BJ (cell line): Measurements from ENCODE around the gene MRPS10. TPM values are rescaled to one million over a fixed set of nuclear protein-coding genes. Genes with fewer than 3 reads are reported as not detected.

ENCODE experiments used
- CTCF ChIA-PET: fragments of 350-600 bp; formaldehyde crosslinking; extraction: SDS; loops from one replicate; lab custom pipeline; 2021; ENCODE audit warnings: antibody characterized with exemption, inconsistent platforms; lab: Yijun Ruan, JAX
- POLR2A ChIA-PET: fragments of 300-600 bp; sonication (Branson Sonifier 250); formaldehyde crosslinking; extraction: SDS; loops from one replicate; lab custom pipeline; 2021; ENCODE audit warnings: antibody characterized with exemption; lab: Charles Lee
- DNase-seq: peaks from one replicate; pipeline ENCODE4 v3.0.0-alpha.2; 2011; ENCODE audit warnings: low read depth
- H3K27me3 ChIP-seq: 2 replicates; pipeline ENCODE4 v1.6.0; 2011; ENCODE audit warnings: low read length; ENCODE audit not compliant: control insufficient read depth, insufficient read depth
- H3K36me3 ChIP-seq: 2 replicates; pipeline ENCODE4 v1.5.1; 2011; ENCODE audit warnings: low read length; ENCODE audit not compliant: control insufficient read depth, insufficient read depth
- H3K4me3 ChIP-seq: 2 replicates; pipeline ENCODE4 v1.5.1; 2011; ENCODE audit warnings: low read depth, mild to moderate bottlenecking, control low read depth, low read length
- polyA minus RNA-seq: library from RNA; depleted of rRNA, polyadenylated mRNA; stranded (reverse); fragments of >200 nt; gene quantifications from 2 replicates; pipeline ENCODE4 v1.2.3, GENCODE V29; 2011; rRNA and poly(A)+ RNA removed
- polyA plus RNA-seq: library from polyadenylated mRNA; depleted of rRNA; stranded (reverse); fragments of >200 nt; gene quantifications from 2 replicates; pipeline ENCODE4 v1.2.3, GENCODE V29; 2011; rRNA removed
- TF ChIP-seq, protein P1 (sequence below): IDR thresholded peaks from 2 replicates; pipeline ENCODE4 v1.5.1; 2011; ENCODE audit warnings: low read depth, mild to moderate bottlenecking, control low read depth, inconsistent platforms, low read length, moderate library complexity; ENCODE audit not compliant: insufficient read depth

MRPS10 gene
- polyA plus RNA-seq (26.4 and 43.3 TPM in 2 replicates), polyA minus RNA-seq (6.0 and 7.4 TPM in 2 replicates)

DNA sequence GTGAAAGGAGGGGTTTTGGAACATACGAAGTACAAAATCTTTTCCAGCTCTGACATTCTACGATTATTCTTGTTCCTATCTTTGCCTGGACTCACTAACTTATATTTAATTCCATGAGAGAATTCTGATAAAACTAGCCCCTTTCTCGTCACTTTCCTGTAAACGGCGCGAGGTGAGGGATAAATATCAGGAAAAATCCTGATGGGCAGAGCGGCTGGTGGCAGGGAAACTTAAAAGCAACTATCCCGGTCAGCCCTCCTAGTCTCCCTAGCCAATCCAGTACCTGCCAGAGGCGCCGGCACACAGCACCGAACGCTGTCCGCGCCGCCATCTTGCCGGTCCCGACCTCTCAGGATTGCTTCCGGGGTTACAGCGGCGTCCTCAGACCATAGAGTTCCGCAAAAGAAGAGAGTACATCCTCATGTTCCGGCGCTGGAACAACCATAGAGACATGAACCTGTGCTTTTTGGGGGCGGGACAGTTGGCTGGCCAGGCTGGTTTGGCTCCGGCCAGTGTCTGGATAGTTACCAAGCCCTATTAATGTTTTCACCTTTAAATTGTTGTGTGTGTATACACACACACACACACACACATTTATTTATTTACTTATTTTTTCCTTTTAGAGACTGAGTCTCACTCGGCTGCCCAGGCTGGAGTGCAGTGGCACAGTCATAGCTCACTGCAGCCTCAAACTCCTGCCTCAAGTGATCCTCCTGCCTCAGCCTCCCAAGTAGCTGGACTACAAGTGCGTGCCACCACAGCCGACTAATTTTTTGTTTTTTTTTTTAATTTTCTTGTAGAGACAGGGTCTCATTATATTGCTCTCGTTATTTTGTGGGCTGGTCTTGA lies at the start of gene MRPS10:
Gene MRPS10, minus strand, starts transcription at position 343 of the 849 bp plus-strand sequence. Its CDS starts 12 bp downstream, at position 331.
- ChIA-PET POLR2A (interaction anchor here (0.6 kb wide), 1 partner anchor 330 kb away, joined by 3 read pairs; no protein-coding TSS in a partner anchor), CTCF (interaction anchor here (0.6 to 4.9 kb wide), 4 partner anchors 8 to 330 kb away, joined by 3 to 49 read pairs (median 3); no protein-coding TSS in a partner anchor)

DNA sequence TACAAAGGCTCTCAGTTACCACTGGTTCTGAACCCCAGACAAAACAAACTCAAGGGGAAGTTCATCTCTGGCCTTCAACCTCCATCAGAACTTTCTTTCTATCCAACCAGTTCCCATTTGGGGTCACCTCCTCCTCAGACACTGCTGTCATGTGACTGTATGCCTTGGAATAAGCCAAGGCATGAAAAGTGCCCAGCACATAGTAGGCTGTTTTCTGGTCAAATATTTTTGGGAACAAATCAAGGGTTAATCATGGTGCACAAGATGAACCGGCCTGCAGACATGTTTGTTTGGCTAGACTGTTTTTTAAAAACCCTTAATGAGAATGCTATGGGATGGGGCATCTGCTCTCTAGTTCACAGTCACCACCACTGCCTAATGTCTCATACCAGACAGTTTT lies 48.9 kb upstream of the MRPS10 start:
- TF ChIP-seq, protein P1, sequence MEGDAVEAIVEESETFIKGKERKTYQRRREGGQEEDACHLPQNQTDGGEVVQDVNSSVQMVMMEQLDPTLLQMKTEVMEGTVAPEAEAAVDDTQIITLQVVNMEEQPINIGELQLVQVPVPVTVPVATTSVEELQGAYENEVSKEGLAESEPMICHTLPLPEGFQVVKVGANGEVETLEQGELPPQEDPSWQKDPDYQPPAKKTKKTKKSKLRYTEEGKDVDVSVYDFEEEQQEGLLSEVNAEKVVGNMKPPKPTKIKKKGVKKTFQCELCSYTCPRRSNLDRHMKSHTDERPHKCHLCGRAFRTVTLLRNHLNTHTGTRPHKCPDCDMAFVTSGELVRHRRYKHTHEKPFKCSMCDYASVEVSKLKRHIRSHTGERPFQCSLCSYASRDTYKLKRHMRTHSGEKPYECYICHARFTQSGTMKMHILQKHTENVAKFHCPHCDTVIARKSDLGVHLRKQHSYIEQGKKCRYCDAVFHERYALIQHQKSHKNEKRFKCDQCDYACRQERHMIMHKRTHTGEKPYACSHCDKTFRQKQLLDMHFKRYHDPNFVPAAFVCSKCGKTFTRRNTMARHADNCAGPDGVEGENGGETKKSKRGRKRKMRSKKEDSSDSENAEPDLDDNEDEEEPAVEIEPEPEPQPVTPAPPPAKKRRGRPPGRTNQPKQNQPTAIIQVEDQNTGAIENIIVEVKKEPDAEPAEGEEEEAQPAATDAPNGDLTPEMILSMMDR: no peak
- CTCF ChIA-PET: interaction anchor here (2.5 kb wide), 1 partner anchor 281 kb away, joined by 7 read pairs; no protein-coding TSS in a partner anchor
- POLR2A ChIA-PET: no interaction called here
- Histone ChIP-seq H3K4me3 (no peak overlapping the region), H3K36me3 (peaks cover 15% of the 10 kb centered on the region), H3K27me3 (no peaks in the 10 kb centered on the region)
- DNase-seq: no peak

More for the DNA sequence above, at the start of gene MRPS10:
- TF ChIP-seq, protein P1: no peak
- DNase-seq: peak; percentile 57
- peak within 1 kb of the TSS; percentile 83 for H3K4me3 ChIP-seq
- peaks cover 2% of the 10 kb centered on the region for H3K36me3 ChIP-seq
- H3K27me3 ChIP-seq: no peaks in the 10 kb centered on the region

DNA sequence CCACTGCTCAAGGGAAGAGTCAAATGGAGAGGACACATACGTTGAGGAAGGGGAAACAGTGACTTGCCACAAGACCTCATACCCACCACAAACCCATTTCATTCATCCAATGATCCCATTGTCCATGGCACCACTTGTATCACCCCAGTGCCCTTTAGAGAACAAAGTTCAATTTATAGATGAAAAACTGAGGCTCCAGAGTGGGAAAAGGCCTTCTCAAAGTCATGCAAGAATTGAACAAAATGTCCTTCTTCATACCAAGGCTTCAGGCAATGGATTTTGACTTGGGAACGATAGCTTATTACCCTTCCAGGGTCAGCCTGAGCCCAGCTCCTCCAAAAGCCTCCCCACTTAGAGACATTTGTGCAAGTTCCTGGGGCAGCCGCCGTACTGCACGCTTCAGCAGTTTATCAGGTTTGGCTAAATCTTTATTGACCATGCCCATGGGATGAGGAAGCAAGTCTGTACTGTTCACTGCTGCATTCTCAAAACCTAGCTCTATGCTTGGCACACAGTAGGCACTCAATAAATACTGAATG lies 47.3 kb upstream of the MRPS10 start:
- peaks cover 15% of the 10 kb centered on the region for H3K36me3 ChIP-seq
- TF ChIP-seq, protein P1: no peak
- CTCF ChIA-PET: interaction anchor here (1.2 kb wide), 1 partner anchor 267 kb away, joined by 3 read pairs; no protein-coding TSS in a partner anchor
- DNase-seq: no peak
- H3K4me3 ChIP-seq: no peak overlapping the region
- POLR2A ChIA-PET: interaction anchor here (0.8 kb wide), 1 partner anchor 11 kb away, joined by 3 read pairs; no protein-coding TSS in a partner anchor
- H3K27me3 ChIP-seq: no peaks in the 10 kb centered on the region

DNA sequence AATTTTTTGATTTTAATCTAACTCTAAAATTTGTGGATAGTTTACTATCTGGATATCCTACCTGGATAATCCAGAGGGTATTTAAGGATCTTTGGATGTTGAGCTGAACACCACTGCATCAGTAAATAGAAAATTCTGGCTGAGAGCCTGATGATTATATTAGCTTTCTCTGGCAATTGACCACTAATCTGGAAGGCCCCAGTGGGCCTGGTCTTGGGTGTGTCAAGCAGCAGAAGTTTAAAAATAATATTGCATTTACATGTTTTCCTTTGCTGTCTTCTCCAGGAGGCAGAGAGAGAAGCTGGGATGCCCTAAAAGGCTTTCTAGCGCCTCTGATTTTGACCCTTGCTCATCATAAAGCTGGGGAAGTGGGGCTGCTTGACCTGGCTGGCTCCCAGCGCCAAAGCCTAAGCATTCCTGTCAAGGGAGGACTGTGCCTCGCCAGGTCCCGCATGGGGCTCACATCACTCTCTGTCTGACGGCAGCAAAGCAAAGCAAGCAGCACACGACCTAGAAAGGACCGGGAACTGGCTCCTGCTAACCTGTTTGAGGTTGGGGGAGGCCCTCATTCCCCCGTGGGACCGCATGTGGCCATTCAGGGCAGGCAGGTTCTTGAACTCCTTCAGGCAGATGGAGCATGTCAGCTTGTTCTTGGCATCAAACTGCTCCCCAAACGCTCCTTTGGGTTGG lies 46.6 kb upstream of the MRPS10 start:
- TF ChIP-seq, protein P1: no peak
- ChIA-PET POLR2A (interaction anchor here (0.8 kb wide), 1 partner anchor 10 kb away, joined by 3 read pairs; no protein-coding TSS in a partner anchor), CTCF (interaction anchor here (0.7 to 1.6 kb wide), 3 partner anchors 13 to 478 kb away, joined by 3 to 5 read pairs (median 3); no protein-coding TSS in a partner anchor)
- peaks cover 15% of the 10 kb centered on the region for H3K36me3 ChIP-seq
- DNase-seq: no peak
- no peak overlapping the region for H3K4me3 ChIP-seq
- H3K27me3 ChIP-seq: no peaks in the 10 kb centered on the region
